Kidney epithelial cell (primary cell): ENCODE results near the gene RPS6KA4. TPM values are rescaled to one million over a fixed set of nuclear protein-coding genes. Genes with fewer than 3 reads are reported as not detected.

Experiments used
- DNase-seq: peaks from one replicate; pipeline ENCODE4 v3.0.0-alpha.2; 2010; ENCODE audit warnings: low read depth
- H3K27me3 ChIP-seq: 2 replicates; pipeline ENCODE4 v1.6.0; 2011; ENCODE audit warnings: low read length; ENCODE audit not compliant: control insufficient read depth, insufficient read depth
- H3K36me3 ChIP-seq: 2 replicates; pipeline ENCODE4 v1.5.1; 2011; ENCODE audit warnings: low read length; ENCODE audit not compliant: control insufficient read depth, insufficient read depth
- H3K4me3 ChIP-seq: 2 replicates; pipeline ENCODE4 v1.5.1; 2011; ENCODE audit warnings: low read depth, mild to moderate bottlenecking, control low read depth, low read length
- total RNA-seq: library from RNA; depleted of rRNA; stranded (reverse); fragments of >200 nt; gene quantifications from 2 replicates; pipeline ENCODE4 v1.2.3, GENCODE V29; 2015
- TF ChIP-seq, protein P1 (sequence below): IDR thresholded peaks from 2 replicates; pipeline ENCODE4 v1.5.1; 2011; ENCODE audit warnings: mild to moderate bottlenecking, moderate library complexity, low read length, control low read depth, inconsistent platforms; ENCODE audit not compliant: insufficient read depth, poor library complexity, severe bottlenecking

RPS6KA4 gene
- total RNA-seq, 1 donor from 2014 or later: 43.0 TPM

DNA sequence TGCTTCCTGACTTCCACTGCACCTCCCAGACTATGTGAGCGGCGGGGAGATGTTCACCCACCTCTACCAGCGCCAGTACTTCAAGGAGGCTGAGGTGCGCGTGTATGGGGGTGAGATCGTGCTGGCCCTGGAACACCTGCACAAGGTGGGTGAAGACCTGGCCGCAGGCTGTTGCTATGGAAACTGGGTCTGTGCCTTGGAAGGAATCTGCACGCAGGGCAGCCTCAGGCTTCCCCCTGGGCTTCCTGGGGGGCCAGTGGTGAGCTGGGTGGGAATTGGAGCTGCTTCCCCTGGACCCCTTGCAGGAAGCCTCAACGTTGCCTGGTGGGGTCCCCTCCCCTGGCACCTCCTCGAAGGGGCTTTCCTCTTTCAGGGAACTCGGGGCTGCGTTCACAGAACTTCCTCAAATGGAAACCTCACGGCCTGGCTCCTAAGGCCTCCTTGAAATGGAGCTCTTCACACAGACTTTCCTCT lies 1.5 kb downstream of the RPS6KA4 start:
- no peak for DNase-seq
- Histone ChIP-seq H3K27me3 (no peaks in the 10 kb centered on the region), H3K4me3 (no peak overlapping the region), H3K36me3 (peaks cover 2% of the 10 kb centered on the region)
- TF ChIP-seq, protein P1, sequence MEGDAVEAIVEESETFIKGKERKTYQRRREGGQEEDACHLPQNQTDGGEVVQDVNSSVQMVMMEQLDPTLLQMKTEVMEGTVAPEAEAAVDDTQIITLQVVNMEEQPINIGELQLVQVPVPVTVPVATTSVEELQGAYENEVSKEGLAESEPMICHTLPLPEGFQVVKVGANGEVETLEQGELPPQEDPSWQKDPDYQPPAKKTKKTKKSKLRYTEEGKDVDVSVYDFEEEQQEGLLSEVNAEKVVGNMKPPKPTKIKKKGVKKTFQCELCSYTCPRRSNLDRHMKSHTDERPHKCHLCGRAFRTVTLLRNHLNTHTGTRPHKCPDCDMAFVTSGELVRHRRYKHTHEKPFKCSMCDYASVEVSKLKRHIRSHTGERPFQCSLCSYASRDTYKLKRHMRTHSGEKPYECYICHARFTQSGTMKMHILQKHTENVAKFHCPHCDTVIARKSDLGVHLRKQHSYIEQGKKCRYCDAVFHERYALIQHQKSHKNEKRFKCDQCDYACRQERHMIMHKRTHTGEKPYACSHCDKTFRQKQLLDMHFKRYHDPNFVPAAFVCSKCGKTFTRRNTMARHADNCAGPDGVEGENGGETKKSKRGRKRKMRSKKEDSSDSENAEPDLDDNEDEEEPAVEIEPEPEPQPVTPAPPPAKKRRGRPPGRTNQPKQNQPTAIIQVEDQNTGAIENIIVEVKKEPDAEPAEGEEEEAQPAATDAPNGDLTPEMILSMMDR: no peak

DNA sequence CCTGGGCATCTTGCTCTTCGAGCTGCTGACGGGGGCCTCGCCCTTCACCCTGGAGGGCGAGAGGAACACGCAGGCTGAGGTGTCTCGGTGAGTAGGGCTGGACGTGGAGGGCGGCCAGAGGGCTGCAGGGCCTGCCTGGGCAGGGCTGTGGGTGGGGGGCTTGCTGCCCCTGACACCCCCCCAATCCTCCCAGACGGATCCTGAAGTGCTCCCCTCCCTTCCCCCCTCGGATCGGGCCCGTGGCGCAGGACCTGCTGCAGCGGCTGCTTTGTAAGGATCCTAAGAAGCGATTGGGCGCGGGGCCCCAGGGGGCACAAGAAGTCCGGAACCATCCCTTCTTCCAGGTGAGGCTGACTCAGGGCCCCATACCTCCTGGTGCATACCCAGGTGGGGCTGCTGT lies 2.7 kb downstream of the RPS6KA4 start:
- DNase-seq: no peak
- TF ChIP-seq, protein P1: no peak
- H3K4me3 ChIP-seq: no peak overlapping the region
- no peaks in the 10 kb centered on the region for H3K27me3 ChIP-seq
- peaks cover 4% of the 10 kb centered on the region for H3K36me3 ChIP-seq

DNA sequence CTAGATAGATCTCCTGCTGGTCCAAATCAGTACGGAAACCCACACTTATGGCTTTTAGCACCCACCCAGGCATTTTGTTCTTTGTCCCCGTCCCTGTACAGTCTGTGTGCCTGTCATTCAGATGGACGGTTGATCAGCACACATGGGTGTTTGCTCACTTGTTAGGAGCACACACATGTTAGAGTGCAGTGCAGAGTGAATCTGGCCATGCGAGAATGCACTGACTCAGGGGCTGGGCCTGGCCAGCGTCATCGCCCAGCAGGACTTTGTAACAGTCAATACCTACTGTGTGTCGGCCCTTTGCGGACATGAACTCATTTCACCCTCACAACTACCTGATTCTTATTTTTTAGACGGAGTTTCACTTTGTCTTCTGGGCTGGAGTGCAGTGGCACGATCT lies 3.4 kb downstream of the RPS6KA4 start:
- Histone ChIP-seq H3K27me3 (no peaks in the 10 kb centered on the region), H3K4me3 (no peak overlapping the region), H3K36me3 (peaks cover 4% of the 10 kb centered on the region)
- no peak for DNase-seq
- TF ChIP-seq, protein P1: no peak

DNA sequence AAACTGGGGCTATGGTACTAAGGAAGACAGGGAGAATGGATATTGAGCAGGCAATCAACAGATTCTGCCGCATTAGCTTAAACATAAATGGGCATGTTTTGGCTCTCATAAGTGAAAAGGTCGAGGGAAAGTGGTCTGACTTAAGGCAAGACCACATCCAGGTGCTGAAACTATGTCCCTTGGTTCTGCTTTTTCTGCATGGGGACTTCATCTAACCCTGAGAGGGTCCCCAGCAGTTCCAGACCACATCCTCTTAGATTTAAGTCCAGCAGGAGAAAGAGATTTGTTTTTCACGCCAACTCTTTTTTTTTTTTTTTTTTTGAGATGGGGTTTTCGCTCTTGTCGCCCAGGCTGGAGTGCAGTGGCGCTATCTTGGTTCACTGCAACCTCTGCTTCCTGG lies 5.5 kb downstream of the RPS6KA4 start:
- H3K27me3 ChIP-seq: no peaks in the 10 kb centered on the region
- peaks cover 4% of the 10 kb centered on the region for H3K36me3 ChIP-seq
- TF ChIP-seq, protein P1: no peak
- no peak for DNase-seq
- H3K4me3 ChIP-seq: no peak overlapping the region

DNA sequence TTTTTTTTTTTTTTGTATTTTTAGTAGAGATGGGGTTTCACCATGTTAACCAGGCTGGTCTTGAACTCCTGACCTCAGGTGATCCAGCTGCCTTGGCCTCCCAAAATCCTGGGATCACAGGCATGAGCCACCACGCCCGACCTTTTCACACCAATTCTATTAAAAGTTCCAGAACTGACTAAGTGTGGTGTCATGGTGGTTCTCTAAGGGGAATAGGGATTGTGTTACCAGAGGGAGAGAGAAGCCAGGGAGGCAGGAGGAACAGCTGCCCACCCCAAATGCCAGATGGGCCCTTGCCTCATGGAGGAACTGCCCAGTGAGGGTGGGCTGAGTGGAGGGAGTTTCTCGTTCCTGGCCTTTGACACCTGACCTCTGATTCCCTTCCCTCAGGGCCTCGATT lies 5.9 kb downstream of the RPS6KA4 start:
- Histone ChIP-seq H3K27me3 (no peaks in the 10 kb centered on the region), H3K4me3 (no peak overlapping the region), H3K36me3 (peaks cover 4% of the 10 kb centered on the region)
- TF ChIP-seq, protein P1: no peak
- no peak for DNase-seq

DNA sequence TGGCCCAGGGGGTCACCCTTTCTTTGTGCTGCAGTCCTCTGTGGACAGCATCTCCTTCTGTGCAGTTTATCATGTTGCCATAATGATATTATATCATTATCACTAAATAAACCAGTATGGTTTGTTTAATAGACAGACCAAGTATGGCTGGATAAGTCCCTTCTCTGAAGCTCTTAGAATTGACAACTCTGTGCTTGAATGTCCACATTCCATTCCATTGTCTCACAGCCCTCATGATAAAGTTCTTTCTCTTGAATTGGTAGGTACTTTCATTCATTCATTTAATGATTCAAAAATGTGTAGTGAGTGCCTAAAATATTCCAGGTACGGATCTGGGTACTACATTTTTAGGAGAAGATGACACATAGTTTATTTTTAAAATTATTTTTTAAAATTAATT lies 7.8 kb downstream of the RPS6KA4 start:
- H3K27me3 ChIP-seq: no peaks in the 10 kb centered on the region
- H3K4me3 ChIP-seq: no peak overlapping the region
- no peak for DNase-seq
- peaks cover 4% of the 10 kb centered on the region for H3K36me3 ChIP-seq
- TF ChIP-seq, protein P1: no peak
